DOHH2 (cell line): ENCODE results near the gene ERVFRD-1.
"Not testable (repeated sequence)": the region's sequence is repeated elsewhere in the genome, so short reads cannot be mapped to it uniquely, and the experiment has no call there.

Experiments
- CTCF ChIP-seq: fragments of 200-600 bp; sonication (generic); IDR thresholded peaks from one replicate; pipeline ENCODE4 v1.5.1; 2014; ENCODE audit warnings: antibody characterized with exemption, mild to moderate bottlenecking, low read depth, low read length; ENCODE audit not compliant: poor library complexity, severe bottlenecking
- EZH2phosphoT487 ChIP-seq: fragments of 200-600 bp; sonication (generic); IDR thresholded peaks from 2 replicates; pipeline ENCODE4 v1.6.1; 2017; ENCODE audit warnings: borderline replicate concordance, mild to moderate bottlenecking, antibody characterized with exemption, low read length, moderate library complexity, mixed read lengths

GRCh38 chr6:11115808-11116536, 4.4 kb upstream of the ERVFRD-1 start:
- TF ChIP-seq CTCF, EZH2phosphoT487: not testable (repeated sequence)
